ENCODE measurements around the gene C12orf75. TPM values are rescaled to one million over a fixed set of nuclear protein-coding genes. Genes with fewer than 3 reads are reported as not detected.
"Not testable (repeated sequence)": the region's sequence is repeated elsewhere in the genome, so short reads cannot be mapped to it uniquely, and the experiment has no call there.

Gene C12orf75
- total RNA-seq, 2 experiments from 2014 or later, result 160 to 210 TPM

GRCh38 chr12:105296116-105297089 lies 34.1 kb upstream of the C12orf75 start:
- POLR2A ChIA-PET, result no interaction called here
- no peak for DNase-seq
- H3K36me3 Mint-ChIP-seq (ENCODE audit: low read depth), result peaks cover 14% of the 10 kb centered on the region
- no peak overlapping the region for H3K4me3 Mint-ChIP-seq
- H3K27ac Mint-ChIP-seq, result no peak overlapping the region
- peaks cover 27% of the 10 kb centered on the region for H3K9me3 Mint-ChIP-seq
- H3K27me3 Mint-ChIP-seq, result peaks cover 19% of the 10 kb centered on the region
- no peaks in the 10 kb centered on the region for H3K4me1 Mint-ChIP-seq
- CTCF ChIA-PET, result interaction anchor here (0.7 to 1.5 kb wide), 4 partner anchors 9 to 303 kb away, joined by 3 to 4 read pairs (median 3); no protein-coding TSS in a partner anchor

- Mint-ChIP-seq H3K9me3 (peaks cover 33% of the 10 kb centered on the region), H3K27ac (no peak overlapping the region), H3K4me3 (no peak overlapping the region), H3K36me3 (ENCODE audit: low read depth) (peaks cover 27% of the 10 kb centered on the region), H3K27me3 (no peaks in the 10 kb centered on the region), H3K4me1 (no peaks in the 10 kb centered on the region)
- DNase-seq, result no peak
- POLR2A ChIA-PET, result no interaction called here
- CTCF ChIA-PET, result interaction anchor here (1.0 kb wide), 1 partner anchor 19 kb away, joined by 4 read pairs; no protein-coding TSS in a partner anchor
Measured at GRCh38 chr12:105300883-105301282, 29.6 kb upstream of the C12orf75 start.

GRCh38 chr12:105301696-105302095 lies 28.8 kb upstream of the C12orf75 start:
- no peaks in the 10 kb centered on the region for H3K27me3 Mint-ChIP-seq
- H3K4me1 Mint-ChIP-seq, result no peaks in the 10 kb centered on the region
- H3K27ac Mint-ChIP-seq, result no peak overlapping the region
- no peak overlapping the region for H3K4me3 Mint-ChIP-seq
- H3K9me3 Mint-ChIP-seq, result peaks cover 33% of the 10 kb centered on the region
- ChIA-PET POLR2A (no interaction called here), CTCF (interaction anchor here (1.1 kb wide), 1 partner anchor 82 kb away, joined by 3 read pairs; no protein-coding TSS in a partner anchor)
- peaks cover 27% of the 10 kb centered on the region for H3K36me3 Mint-ChIP-seq (ENCODE audit: low read depth)
- DNase-seq, result no peak

GRCh38 chr12:105302986-105303385 lies 27.5 kb upstream of the C12orf75 start:
- CTCF ChIA-PET, result interaction anchor here (0.9 kb wide), 1 partner anchor 26 kb away, joined by 5 read pairs; no protein-coding TSS in a partner anchor

GRCh38 chr12:105304626-105305025 lies 25.9 kb upstream of the C12orf75 start:
- H3K27ac Mint-ChIP-seq, POLR2A ChIA-PET, H3K4me3 Mint-ChIP-seq, H3K27me3 Mint-ChIP-seq, DNase-seq, CTCF ChIA-PET, H3K4me1 Mint-ChIP-seq: not testable (repeated sequence)
- Mint-ChIP-seq H3K36me3 (ENCODE audit: low read depth) (peaks cover 19% of the 10 kb centered on the region), H3K9me3 (peaks cover 26% of the 10 kb centered on the region)

More at GRCh38 chr12:105302986-105303385, 27.5 kb upstream of the C12orf75 start:
- Mint-ChIP-seq H3K9me3 (peaks cover 27% of the 10 kb centered on the region), H3K36me3 (ENCODE audit: low read depth) (peaks cover 20% of the 10 kb centered on the region)
- H3K4me1 Mint-ChIP-seq, H3K27me3 Mint-ChIP-seq, H3K4me3 Mint-ChIP-seq, POLR2A ChIA-PET, DNase-seq, H3K27ac Mint-ChIP-seq: not testable (repeated sequence)

GRCh38 chr12:105307601-105308314 lies 22.7 kb upstream of the C12orf75 start:
- CTCF ChIA-PET, DNase-seq, H3K4me3 Mint-ChIP-seq, POLR2A ChIA-PET, H3K27me3 Mint-ChIP-seq, H3K4me1 Mint-ChIP-seq, H3K27ac Mint-ChIP-seq: not testable (repeated sequence)
- Mint-ChIP-seq H3K36me3 (ENCODE audit: low read depth) (peaks cover 13% of the 10 kb centered on the region), H3K9me3 (peaks cover 10% of the 10 kb centered on the region)

- H3K9me3 Mint-ChIP-seq, result peaks cover 14% of the 10 kb centered on the region
- H3K36me3 Mint-ChIP-seq (ENCODE audit: low read depth), result peaks cover 14% of the 10 kb centered on the region
- H3K4me3 Mint-ChIP-seq, result not testable (repeated sequence)
Measured at GRCh38 chr12:105308839-105309238, 21.7 kb upstream of the C12orf75 start.

GRCh38 chr12:105309384-105309783 lies 21.1 kb upstream of the C12orf75 start:
- CTCF ChIA-PET, POLR2A ChIA-PET, H3K4me3 Mint-ChIP-seq, H3K27ac Mint-ChIP-seq, H3K27me3 Mint-ChIP-seq, DNase-seq, H3K4me1 Mint-ChIP-seq: not testable (repeated sequence)
- peaks cover 17% of the 10 kb centered on the region for H3K9me3 Mint-ChIP-seq
- peaks cover 14% of the 10 kb centered on the region for H3K36me3 Mint-ChIP-seq (ENCODE audit: low read depth)

More at GRCh38 chr12:105308839-105309238, 21.7 kb upstream of the C12orf75 start:
- CTCF ChIA-PET, H3K27me3 Mint-ChIP-seq, H3K4me1 Mint-ChIP-seq, H3K27ac Mint-ChIP-seq, POLR2A ChIA-PET, DNase-seq: not testable (repeated sequence)

GRCh38 chr12:105310476-105311085 lies 19.9 kb upstream of the C12orf75 start:
- H3K27ac Mint-ChIP-seq, H3K4me1 Mint-ChIP-seq, CTCF ChIA-PET, POLR2A ChIA-PET, DNase-seq, H3K4me3 Mint-ChIP-seq, H3K27me3 Mint-ChIP-seq: not testable (repeated sequence)
- Mint-ChIP-seq H3K36me3 (ENCODE audit: low read depth) (peaks cover 22% of the 10 kb centered on the region), H3K9me3 (peaks cover 19% of the 10 kb centered on the region)

GRCh38 chr12:105311936-105312335 lies 18.6 kb upstream of the C12orf75 start:
- CTCF ChIA-PET, DNase-seq, H3K4me3 Mint-ChIP-seq, POLR2A ChIA-PET, H3K27me3 Mint-ChIP-seq, H3K27ac Mint-ChIP-seq: not testable (repeated sequence)
- Mint-ChIP-seq H3K9me3 (peaks cover 21% of the 10 kb centered on the region), H3K4me1 (peaks cover 15% of the 10 kb centered on the region), H3K36me3 (ENCODE audit: low read depth) (peaks cover 26% of the 10 kb centered on the region)

- CTCF ChIA-PET, H3K27me3 Mint-ChIP-seq, H3K27ac Mint-ChIP-seq, H3K4me3 Mint-ChIP-seq, POLR2A ChIA-PET, DNase-seq: not testable (repeated sequence)
- Mint-ChIP-seq H3K4me1 (peaks cover 15% of the 10 kb centered on the region), H3K9me3 (peaks cover 21% of the 10 kb centered on the region), H3K36me3 (ENCODE audit: low read depth) (peaks cover 26% of the 10 kb centered on the region)
Measured at GRCh38 chr12:105313755-105314154, 16.7 kb upstream of the C12orf75 start.

- ChIA-PET CTCF (no interaction called here), POLR2A (no interaction called here)
- no peak for DNase-seq
- H3K9me3 Mint-ChIP-seq, result peaks cover 16% of the 10 kb centered on the region
- H3K4me3 Mint-ChIP-seq, result no peak overlapping the region
- no peak overlapping the region for H3K27ac Mint-ChIP-seq
- H3K27me3 Mint-ChIP-seq, result no peaks in the 10 kb centered on the region
- H3K36me3 Mint-ChIP-seq (ENCODE audit: low read depth), result peaks cover 26% of the 10 kb centered on the region
- H3K4me1 Mint-ChIP-seq, result peaks cover 25% of the 10 kb centered on the region
Measured at GRCh38 chr12:105315130-105315529, 15.4 kb upstream of the C12orf75 start.

- Mint-ChIP-seq H3K4me1 (peaks cover 30% of the 10 kb centered on the region), H3K27ac (no peak overlapping the region), H3K36me3 (ENCODE audit: low read depth) (peaks cover 26% of the 10 kb centered on the region), H3K4me3 (no peak overlapping the region), H3K27me3 (no peaks in the 10 kb centered on the region), H3K9me3 (peaks cover 16% of the 10 kb centered on the region)
- POLR2A ChIA-PET, result no interaction called here
- CTCF ChIA-PET, result no interaction called here
- no peak for DNase-seq
Measured at GRCh38 chr12:105315726-105316125, 14.8 kb upstream of the C12orf75 start.
